Activated CD8-positive, alpha-beta memory T cell treated with anti-CD3 and anti-CD28 coated beads, Interleukin-2, amount 50 U/mL, for 1 hour (primary cell): ENCODE measurements around the gene FHL5.
"Not testable (repeated sequence)": the region's sequence is repeated elsewhere in the genome, so short reads cannot be mapped to it uniquely, and the experiment has no call there.

Experiments
- DNase-seq: peaks from one replicate; pipeline ENCODE4 v3.0.0-alpha.2; 2020; ENCODE audit errors: extremely low read depth

FHL5 gene

DNA sequence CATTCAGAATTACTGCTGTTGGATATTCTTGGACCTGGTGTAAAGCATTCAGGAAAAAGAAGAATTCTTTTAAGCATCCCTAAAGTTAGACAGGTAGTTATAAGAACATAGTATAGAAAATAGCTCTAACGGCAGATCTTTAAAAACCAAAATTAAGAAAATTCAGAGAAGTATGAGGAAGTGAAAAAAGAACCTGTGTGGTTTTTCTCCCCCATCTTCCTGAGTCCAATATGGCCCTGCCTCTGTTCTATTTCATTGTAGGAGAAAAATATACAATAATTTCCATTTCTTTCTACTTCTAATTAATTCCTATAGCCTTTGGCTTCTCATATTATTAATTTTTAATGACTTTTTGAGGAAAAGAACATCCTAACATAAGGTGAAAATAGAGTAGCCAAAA lies 47.1 kb downstream of the FHL5 start:
- DNase-seq: no peak

DNA sequence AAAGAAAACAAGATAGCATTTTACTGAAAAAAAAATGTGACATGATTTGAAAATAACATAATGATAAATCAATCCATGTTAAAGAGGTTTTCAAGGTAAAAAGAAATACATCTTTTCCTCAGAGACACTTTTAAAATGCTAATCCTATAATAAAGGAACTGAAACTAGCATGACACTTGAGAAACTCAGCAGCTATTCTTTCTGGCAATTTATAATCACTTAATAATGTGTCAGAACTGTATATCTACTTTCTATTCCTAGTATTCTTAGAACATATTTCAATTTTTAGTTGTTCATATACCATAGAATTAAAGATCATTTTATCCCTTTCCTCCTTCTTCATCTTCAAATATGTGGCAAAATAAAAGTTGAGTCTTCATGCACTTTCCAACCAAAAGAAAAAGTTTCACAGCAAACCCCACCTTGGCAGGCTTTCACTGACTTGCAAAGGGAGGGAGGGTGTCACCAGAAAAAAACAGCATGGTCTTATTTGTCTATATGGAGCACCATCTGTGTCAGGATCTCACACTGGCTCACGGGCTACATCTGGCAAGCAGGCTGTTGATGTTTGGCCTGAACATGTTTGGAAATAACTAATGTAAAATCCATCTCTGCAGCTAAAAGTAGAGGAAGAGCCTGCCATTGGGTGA lies 48.5 kb downstream of the FHL5 start:
- DNase-seq: no peak

DNA sequence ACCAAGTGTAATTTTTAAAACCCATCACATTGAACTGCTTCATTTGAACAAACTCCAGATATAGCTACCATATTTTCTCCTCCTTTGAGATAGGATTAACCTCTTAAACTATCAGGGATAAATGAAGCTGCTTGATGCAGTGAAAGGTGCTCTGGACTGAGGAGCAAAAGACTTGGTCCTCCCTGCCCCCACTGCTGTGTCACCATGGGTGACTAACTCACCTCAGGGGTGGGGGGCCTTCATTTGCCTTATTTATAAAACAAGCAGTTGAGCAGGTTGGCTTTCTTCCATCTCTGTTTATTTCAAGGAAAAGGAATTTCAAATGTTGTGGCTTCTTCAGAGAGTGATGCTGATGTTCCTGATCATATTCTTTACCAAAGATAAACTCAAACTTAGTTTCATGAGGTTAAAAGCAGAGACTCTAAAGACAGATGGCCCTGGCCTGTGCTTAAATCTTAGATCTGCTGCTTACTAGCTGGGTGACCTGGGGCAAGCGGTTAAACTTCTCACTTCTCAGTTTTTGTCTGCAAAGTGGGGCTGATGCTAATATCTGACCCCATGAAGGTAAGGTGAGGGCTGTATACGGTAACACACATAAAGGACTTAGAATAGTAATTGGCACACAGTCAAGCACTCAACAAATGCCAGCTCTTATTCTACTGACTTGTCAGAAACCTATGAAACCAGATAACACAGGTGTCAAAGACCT lies 50.5 kb downstream of the FHL5 start:
- DNase-seq: no peak

- DNase-seq: no peak
Measured at GRCh38 chr6:96620851-96621250, 57.9 kb downstream of the FHL5 start.

- DNase-seq: no peak
Measured at GRCh38 chr6:96621983-96622382, 59.1 kb downstream of the FHL5 start.

DNA sequence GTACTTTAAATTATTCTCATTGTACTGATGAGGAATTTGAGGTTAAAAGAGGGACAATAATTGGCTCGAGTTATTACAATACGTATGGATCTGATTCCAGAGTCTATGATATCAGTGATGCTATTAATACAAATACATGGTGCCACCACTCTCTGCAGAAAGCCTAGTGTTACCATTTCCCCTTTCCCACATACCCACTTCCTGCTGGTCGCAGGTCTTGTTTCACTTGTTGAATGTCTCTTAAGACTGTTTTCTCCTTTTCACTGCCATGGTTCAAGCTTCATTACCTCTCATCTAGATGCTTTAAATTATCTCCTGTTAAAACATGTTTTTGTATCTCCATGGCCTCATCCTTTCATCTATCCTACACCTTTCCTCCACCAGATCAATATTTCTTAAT lies 62.0 kb downstream of the FHL5 start:
- DNase-seq: no peak

GRCh38 chr6:96626759-96627364 lies 63.9 kb downstream of the FHL5 start:
- DNase-seq: no peak

- no peak for DNase-seq
Measured at GRCh38 chr6:96631248-96631647, 68.3 kb downstream of the FHL5 start.

- DNase-seq: not testable (repeated sequence)
Measured at GRCh38 chr6:96637979-96638378, 75.1 kb downstream of the FHL5 start.

- DNase-seq: no peak
Measured at GRCh38 chr6:96645106-96645505, 82.2 kb downstream of the FHL5 start.

DNA sequence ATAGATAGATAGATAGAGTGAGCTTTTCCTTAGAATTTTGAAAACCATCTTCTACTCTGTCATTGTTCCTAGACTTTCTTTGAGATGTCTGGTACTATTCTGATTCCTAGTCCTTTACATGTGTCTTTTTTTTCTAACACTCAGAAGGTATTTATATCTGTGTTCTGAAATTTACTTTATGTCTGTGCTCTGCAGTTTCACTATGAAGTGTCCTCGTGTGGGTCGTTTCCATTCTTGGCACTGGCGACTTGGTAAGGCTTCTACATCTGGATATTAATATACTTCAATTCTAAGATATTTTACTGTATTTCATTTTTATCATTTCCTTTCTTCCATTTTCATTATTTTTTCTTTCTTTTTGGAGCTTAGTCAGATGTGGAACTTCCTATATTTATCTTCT lies 87.0 kb downstream of the FHL5 start:
- no peak for DNase-seq

DNA sequence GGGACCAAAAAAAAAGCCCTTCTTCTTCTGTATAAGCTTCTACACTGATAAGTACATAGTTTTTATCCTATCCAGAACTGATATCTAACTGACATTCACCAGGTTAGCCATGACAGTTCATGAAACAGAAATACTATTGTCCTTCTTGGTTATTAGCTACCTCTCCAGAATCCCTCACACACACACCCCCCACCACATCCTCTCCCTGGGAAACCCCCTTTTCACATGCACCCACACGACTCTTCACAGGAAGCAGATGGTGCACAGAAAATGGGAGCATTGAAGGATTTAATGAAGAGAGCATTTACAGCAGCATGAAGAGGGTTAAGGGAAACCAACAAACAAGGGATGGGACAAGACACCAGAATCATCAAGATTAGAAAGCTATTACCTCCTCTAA lies 88.9 kb downstream of the FHL5 start:
- no peak for DNase-seq

- no peak for DNase-seq
Measured at GRCh38 chr6:96652552-96652951, 89.6 kb downstream of the FHL5 start.

- no peak for DNase-seq
Measured at GRCh38 chr6:96653181-96653580, 90.3 kb downstream of the FHL5 start.

DNA sequence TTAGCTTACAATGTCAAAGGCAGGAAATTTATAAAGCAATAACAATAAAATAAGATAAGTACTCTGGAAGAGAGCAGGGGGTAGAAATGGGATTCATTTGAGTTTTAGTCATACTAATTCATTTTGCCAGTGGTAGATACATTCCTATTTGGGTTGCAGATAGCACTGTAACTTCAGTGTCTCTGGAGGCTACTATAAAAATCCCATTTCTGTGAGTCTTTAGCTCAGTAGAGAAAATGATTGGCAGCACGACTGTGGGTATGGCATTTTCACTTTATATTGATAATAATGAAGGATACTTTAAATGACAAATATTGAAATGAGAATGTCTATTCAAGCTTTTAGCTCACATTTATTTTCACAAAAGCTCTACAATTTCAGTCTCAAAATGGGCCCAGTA lies 93.6 kb downstream of the FHL5 start:
- DNase-seq: no peak

GRCh38 chr6:96657344-96657743 lies 94.4 kb downstream of the FHL5 start:
- no peak for DNase-seq

DNA sequence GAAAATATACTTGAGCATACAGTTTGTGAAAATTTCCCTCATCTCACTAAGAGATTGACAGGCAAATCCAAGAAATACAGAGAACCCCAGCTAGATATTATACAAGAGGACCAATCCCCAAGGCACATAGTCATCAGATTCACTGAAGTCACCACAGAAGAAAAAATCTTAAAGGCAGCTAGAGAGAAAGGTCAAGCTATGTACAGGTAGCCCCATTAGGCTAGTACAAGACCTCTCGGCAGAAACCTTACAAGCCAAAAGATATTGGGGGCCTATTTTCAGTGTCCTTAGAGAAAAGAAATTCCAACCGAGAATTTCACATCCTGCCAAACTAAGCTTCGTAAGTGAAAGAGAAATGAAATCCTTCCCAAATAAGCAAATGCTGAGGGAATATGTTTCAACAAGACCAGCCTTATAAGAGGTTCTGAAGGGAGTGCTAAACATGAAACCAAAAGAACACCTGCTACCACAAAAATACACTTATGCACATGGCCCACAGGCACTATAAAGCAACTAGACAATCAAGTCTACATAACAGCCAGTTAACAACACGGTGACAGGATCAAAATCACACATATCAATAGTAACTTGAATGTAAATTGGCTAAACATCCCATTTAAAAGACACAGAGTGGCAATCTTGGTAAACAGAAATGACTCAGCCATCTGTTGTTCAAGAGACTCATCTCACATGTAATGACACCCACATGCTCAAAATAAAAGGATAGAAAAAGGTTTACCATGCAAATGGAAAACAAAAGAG lies 96.3 kb downstream of the FHL5 start:
- DNase-seq: no peak
